H9 (cell line): ENCODE measurements around the gene CRYBB1. TPM values are rescaled to one million over a fixed set of nuclear protein-coding genes. Genes with fewer than 3 reads are reported as not detected.

Experiments
- DNase-seq: peaks from one replicate; pipeline ENCODE4 v3.0.0-alpha.2; 2017
- H2AFZ ChIP-seq: one replicate; pipeline ENCODE4 v1.6.1; 2013; ENCODE audit warnings: mild to moderate bottlenecking, low read length, control low read depth, moderate library complexity
- H2AK5ac ChIP-seq: 2 replicates; pipeline ENCODE4 v1.6.1; 2013; ENCODE audit warnings: low read length, control low read depth, mixed read lengths; ENCODE audit not compliant: insufficient read length
- H2BK120ac ChIP-seq: one replicate; pipeline ENCODE4 v1.6.1; 2013; ENCODE audit warnings: low read depth, mild to moderate bottlenecking, low read length, control low read depth, inconsistent platforms; ENCODE audit not compliant: poor library complexity, severe bottlenecking
- H2BK12ac ChIP-seq: 2 replicates; pipeline ENCODE4 v1.6.1; 2013; ENCODE audit warnings: low read length, control low read depth, mixed read lengths, low read depth; ENCODE audit not compliant: insufficient read length
- H2BK15ac ChIP-seq: 2 replicates; pipeline ENCODE4 v1.6.1; 2013; ENCODE audit warnings: low read depth, low read length, control low read depth
- H2BK20ac ChIP-seq: one replicate; pipeline ENCODE4 v1.6.1; 2013; ENCODE audit warnings: low read depth, mild to moderate bottlenecking, low read length, control low read depth, inconsistent platforms; ENCODE audit not compliant: poor library complexity, severe bottlenecking
- H2BK5ac ChIP-seq: 2 replicates; pipeline ENCODE4 v1.6.1; 2013; ENCODE audit warnings: low read length, control low read depth, mixed read lengths; ENCODE audit not compliant: insufficient read length
- H3K14ac ChIP-seq: 2 replicates; pipeline ENCODE4 v1.6.1; 2013; ENCODE audit warnings: low read length, control low read depth; ENCODE audit not compliant: insufficient read depth
- H3K18ac ChIP-seq: 2 replicates; pipeline ENCODE4 v1.6.1; 2013; ENCODE audit warnings: low read depth, mild to moderate bottlenecking, mixed read lengths, low read length, control low read depth; ENCODE audit not compliant: insufficient read length
- H3K23ac ChIP-seq: 2 replicates; pipeline ENCODE4 v1.6.1; 2013; ENCODE audit warnings: low read length, control low read depth, mixed read lengths, low read depth; ENCODE audit not compliant: insufficient read length
- H3K23me2 ChIP-seq: 2 replicates; pipeline ENCODE4 v1.6.1; 2013; ENCODE audit warnings: low read depth, mild to moderate bottlenecking, mixed read lengths, low read length, control low read depth; ENCODE audit not compliant: insufficient read length, poor library complexity, severe bottlenecking
- H3K27ac ChIP-seq: 2 replicates; pipeline ENCODE4 v1.5.1; 2013; ENCODE audit warnings: low read length, control low read depth, mixed read lengths, low read depth; ENCODE audit not compliant: insufficient read length
- H3K27me3 ChIP-seq: 2 replicates; pipeline ENCODE4 v1.6.1; 2013; ENCODE audit warnings: low read length, control low read depth, inconsistent platforms; ENCODE audit not compliant: insufficient read depth
- H3K4ac ChIP-seq: 2 replicates; pipeline ENCODE4 v1.6.1; 2013; ENCODE audit warnings: low read depth, mild to moderate bottlenecking, control low read depth, inconsistent platforms, low read length, moderate library complexity
- H3K4me1 ChIP-seq: 2 replicates; pipeline ENCODE4 v1.6.1; 2013; ENCODE audit warnings: low read length, control low read depth, inconsistent platforms; ENCODE audit not compliant: insufficient read depth
- H3K4me2 ChIP-seq: 2 replicates; pipeline ENCODE4 v1.6.1; 2013; ENCODE audit warnings: low read length, control low read depth, mixed read lengths; ENCODE audit not compliant: insufficient read length, insufficient read depth
- H3K56ac ChIP-seq: 2 replicates; pipeline ENCODE4 v1.6.1; 2013; ENCODE audit warnings: low read depth, mild to moderate bottlenecking, mixed read lengths, low read length, control low read depth; ENCODE audit not compliant: insufficient read length
- H3K79me1 ChIP-seq: 2 replicates; pipeline ENCODE4 v1.6.1; 2013; ENCODE audit warnings: low read depth, mild to moderate bottlenecking, moderate library complexity, low read length, control low read depth, inconsistent platforms; ENCODE audit not compliant: insufficient read depth, poor library complexity, severe bottlenecking
- H3K79me2 ChIP-seq: 2 replicates; pipeline ENCODE4 v1.6.1; 2013; ENCODE audit warnings: low read length, control low read depth, inconsistent platforms; ENCODE audit not compliant: insufficient read depth
- H3K9ac ChIP-seq: 2 replicates; pipeline ENCODE4 v1.6.1; 2013; ENCODE audit warnings: low read length, control low read depth, mixed read lengths; ENCODE audit not compliant: insufficient read length; ENCODE audit errors: extremely low read depth
- H3K9me3 ChIP-seq: one replicate; pipeline ENCODE4 v1.6.1; 2013; ENCODE audit warnings: low read depth, low read length, inconsistent platforms; ENCODE audit not compliant: control insufficient read depth
- H3T11ph ChIP-seq: one replicate; pipeline ENCODE4 v1.6.1; 2013; ENCODE audit warnings: mild to moderate bottlenecking, low read length, control low read depth, inconsistent platforms
- H4K20me1 ChIP-seq: one replicate; pipeline ENCODE4 v1.6.1; 2013; ENCODE audit not compliant: control insufficient read depth, insufficient read length, insufficient read depth
- H4K5ac ChIP-seq: 2 replicates; pipeline ENCODE4 v1.6.1; 2013; ENCODE audit warnings: low read depth, mild to moderate bottlenecking, mixed read lengths, low read length, control low read depth; ENCODE audit not compliant: insufficient read length
- H4K8ac ChIP-seq: replicated peaks from 2 replicates; pipeline ENCODE4 v1.6.1; 2013; ENCODE audit warnings: low read length, control low read depth, mixed read lengths, low read depth; ENCODE audit not compliant: insufficient read length
- H4K91ac ChIP-seq: 2 replicates; pipeline ENCODE4 v1.6.1; 2013; ENCODE audit warnings: low read depth, mild to moderate bottlenecking, moderate library complexity, mixed read lengths, low read length, control low read depth; ENCODE audit not compliant: insufficient read length
- H3K27ac Mint-ChIP-seq, 3 experiments: 2 replicates in 2 of 3; 3 replicates in 1 of 3; pipeline ENCODE4 v1.8.0; 2020 to 2021; ENCODE audit warnings: mixed read lengths in 3 of 3, mild to moderate bottlenecking in 1 of 3, moderate library complexity in 1 of 3
- H3K27me3 Mint-ChIP-seq: 2 replicates; pipeline ENCODE4 v1.8.0; 2021; ENCODE audit warnings: low read depth, mild to moderate bottlenecking, moderate library complexity, mixed read lengths
- H3K36me3 Mint-ChIP-seq, 3 experiments: 2 replicates in 2 of 3; 3 replicates in 1 of 3; pipeline ENCODE4 v1.8.0; 2020 to 2021; ENCODE audit warnings: low read depth in 3 of 3, mixed read lengths in 3 of 3; ENCODE audit not compliant: insufficient read depth in 1 of 3
- H3K4me1 Mint-ChIP-seq, 2 experiments: 2 replicates each; pipeline ENCODE4 v1.8.0; 2020; ENCODE audit warnings: mixed read lengths in 2 of 2
- H3K4me3 Mint-ChIP-seq, 2 experiments: 2 replicates in 1 of 2; 3 replicates in 1 of 2; pipeline ENCODE4 v1.8.0; 2020 to 2021; ENCODE audit warnings: mild to moderate bottlenecking in 2 of 2, mixed read lengths in 2 of 2, moderate library complexity in 1 of 2
- H3K9me3 Mint-ChIP-seq, 2 experiments: 2 replicates in 1 of 2; 3 replicates in 1 of 2; pipeline ENCODE4 v1.8.0; 2020; ENCODE audit warnings: mild to moderate bottlenecking in 2 of 2, mixed read lengths in 2 of 2, moderate library complexity in 1 of 2
- WGBS: extraction: QIAGEN DNeasy Blood & Tissue Kit; methylation state at CpG from one replicate; pipeline ENCODE4 v1.1.7; 2013; ENCODE audit warnings: missing lambda C conversion rate, low lambda C conversion rate, mixed read lengths; ENCODE audit not compliant: insufficient read length; ENCODE audit errors: extremely low coverage; 5-methylcytosine and 5-hydroxymethylcytosine counted together
- total RNA-seq: library from RNA; stranded (reverse); gene quantifications from 2 replicates; pipeline ENCODE4 v1.2.1, GENCODE V29; 2021
- TF ChIP-seq, protein P1 (sequence below): fragments of 200-600 bp; sonication (generic); conservative IDR thresholded peaks from 3 replicates; pipeline ENCODE4 v1.8.0; 2021; ENCODE audit warnings: antibody characterized with exemption, mild to moderate bottlenecking

CRYBB1 gene
- total RNA-seq, 1 experiment from 2014 or later: 5.4 TPM

DNA sequence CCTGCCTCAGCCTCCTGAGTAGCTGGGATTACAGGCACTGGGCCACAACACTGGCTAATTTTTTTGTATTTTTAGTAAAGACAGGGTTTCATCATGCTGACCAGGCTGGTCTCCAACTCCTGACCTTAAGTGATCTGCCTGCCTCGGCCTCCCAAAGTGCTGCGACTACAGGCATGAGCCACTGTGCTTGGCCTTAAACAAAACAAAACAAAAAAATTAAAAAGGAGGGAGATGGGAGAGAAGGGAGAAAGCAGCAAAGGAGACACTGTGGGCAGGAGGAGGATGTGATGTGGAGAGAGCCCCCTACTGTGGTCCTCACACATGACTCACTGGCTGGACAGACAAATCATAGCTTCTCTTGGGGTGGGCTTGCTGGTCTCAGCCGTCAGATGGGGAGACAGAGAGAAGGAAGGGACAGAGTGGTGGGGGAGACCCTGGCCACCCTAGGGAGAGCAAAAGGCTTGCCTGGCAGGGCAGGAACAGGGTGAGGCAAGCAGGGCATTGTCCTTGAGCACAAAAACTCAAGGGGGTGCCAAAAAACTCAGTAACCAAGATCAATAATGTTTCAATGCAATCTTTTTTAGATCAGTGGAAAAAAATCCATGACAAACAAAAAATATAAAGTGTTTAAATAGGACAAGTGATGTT lies 59.5 kb downstream of the CRYBB1 start:
- WGBS: no CpG with 5 or more reads among the region's 3 CpGs
- peak overlapping the region; percentile 19 to 93 (median 85); a peak in 5 of 7 replicates for H3K27ac Mint-ChIP-seq
- H3K4me1 ChIP-seq: peaks cover 26% of the 10 kb centered on the region

More for the DNA sequence above, 59.5 kb downstream of the CRYBB1 start:
- H3K27me3 Mint-ChIP-seq: no peaks in the 10 kb centered on the region
- H3K4me2 ChIP-seq: no peak overlapping the region
- H4K5ac ChIP-seq: no peak overlapping the region
- H3K27ac ChIP-seq: no peak overlapping the region
- TF ChIP-seq, protein P1, sequence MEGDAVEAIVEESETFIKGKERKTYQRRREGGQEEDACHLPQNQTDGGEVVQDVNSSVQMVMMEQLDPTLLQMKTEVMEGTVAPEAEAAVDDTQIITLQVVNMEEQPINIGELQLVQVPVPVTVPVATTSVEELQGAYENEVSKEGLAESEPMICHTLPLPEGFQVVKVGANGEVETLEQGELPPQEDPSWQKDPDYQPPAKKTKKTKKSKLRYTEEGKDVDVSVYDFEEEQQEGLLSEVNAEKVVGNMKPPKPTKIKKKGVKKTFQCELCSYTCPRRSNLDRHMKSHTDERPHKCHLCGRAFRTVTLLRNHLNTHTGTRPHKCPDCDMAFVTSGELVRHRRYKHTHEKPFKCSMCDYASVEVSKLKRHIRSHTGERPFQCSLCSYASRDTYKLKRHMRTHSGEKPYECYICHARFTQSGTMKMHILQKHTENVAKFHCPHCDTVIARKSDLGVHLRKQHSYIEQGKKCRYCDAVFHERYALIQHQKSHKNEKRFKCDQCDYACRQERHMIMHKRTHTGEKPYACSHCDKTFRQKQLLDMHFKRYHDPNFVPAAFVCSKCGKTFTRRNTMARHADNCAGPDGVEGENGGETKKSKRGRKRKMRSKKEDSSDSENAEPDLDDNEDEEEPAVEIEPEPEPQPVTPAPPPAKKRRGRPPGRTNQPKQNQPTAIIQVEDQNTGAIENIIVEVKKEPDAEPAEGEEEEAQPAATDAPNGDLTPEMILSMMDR: 0 out of 3 replicates have a peak, but pooled peaks have one; percentile 9
- no peak overlapping the region; a peak in 1 of 5 replicates for H3K4me3 Mint-ChIP-seq
- H2BK12ac ChIP-seq: no peak overlapping the region
- H2AFZ ChIP-seq: no peak overlapping the region
- H4K91ac ChIP-seq: no peak overlapping the region
- H3K9me3 Mint-ChIP-seq: no peaks in the 10 kb centered on the region; a peak in 1 of 5 replicates
- H3K36me3 Mint-ChIP-seq: peaks cover 0 to 7% (median 4%) of the 10 kb centered on the region in 3 experiments; a peak in 3 of 7 replicates
- H2BK15ac ChIP-seq: no peak overlapping the region
- peaks cover 10% of the 10 kb centered on the region for H3K79me1 ChIP-seq
- no peak overlapping the region for H2BK5ac ChIP-seq
- DNase-seq: no peak
- no peak overlapping the region for H3K18ac ChIP-seq
- no peak overlapping the region for H2BK120ac ChIP-seq
- H3K9ac ChIP-seq: no peak overlapping the region
- H2BK20ac ChIP-seq: no peak overlapping the region
- H3K23ac ChIP-seq: no peak overlapping the region
- H4K20me1 ChIP-seq: peaks cover 3% of the 10 kb centered on the region
- H3K56ac ChIP-seq: no peak overlapping the region
- H3K14ac ChIP-seq: no peak overlapping the region; the same call in 1 of the 2 replicates
- no peak overlapping the region for H2AK5ac ChIP-seq
- H3K4me1 Mint-ChIP-seq: peaks cover 74 to 81% of the 10 kb centered on the region in 2 experiments
- H3K27me3 ChIP-seq: no peaks in the 10 kb centered on the region
- H3T11ph ChIP-seq: no peak overlapping the region
- H4K8ac ChIP-seq: no peak overlapping the region
- H3K23me2 ChIP-seq: no peaks in the 10 kb centered on the region
- peaks cover 39% of the 10 kb centered on the region; the same call in 1 of the 2 replicates for H3K79me2 ChIP-seq
- H3K4ac ChIP-seq: no peak overlapping the region
- H3K9me3 ChIP-seq: no peaks in the 10 kb centered on the region
